ENCODE data around the gene FOXRED1. TPM values are rescaled to one million over a fixed set of nuclear protein-coding genes. Genes with fewer than 3 reads are reported as not detected.

FOXRED1 gene
- total RNA-seq, 2 experiments from 2014 or later, result 46.0 to 47.3 TPM

DNA sequence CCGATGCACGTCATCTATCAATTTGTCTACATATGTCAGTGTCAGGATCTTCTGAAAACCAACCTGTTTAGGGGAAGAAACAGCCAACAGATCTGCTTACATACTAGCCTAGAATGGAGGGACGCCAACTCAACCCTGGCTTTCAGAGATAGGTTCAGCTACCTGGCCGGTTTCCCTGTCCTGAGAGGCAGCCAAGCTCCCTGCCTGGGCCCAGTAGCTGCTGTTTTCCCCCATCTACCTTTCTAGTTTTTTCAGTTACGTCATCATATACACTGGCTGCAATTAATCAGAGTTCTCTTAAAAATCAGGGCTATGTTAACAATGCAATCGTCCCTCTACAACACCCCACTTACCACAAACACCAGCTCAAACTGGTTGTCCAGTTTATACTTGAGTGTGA, 1.3 kb upstream of the FOXRED1 start:
- H3K27ac Mint-ChIP-seq, result peak overlapping the region; percentile 97
- H3K36me3 Mint-ChIP-seq (ENCODE audit: low read depth), result peaks cover 57% of the 10 kb centered on the region
- CTCF ChIA-PET, result interaction anchor here (1.0 kb wide), 1 partner anchor 44 kb away, joined by 3 read pairs; no protein-coding TSS in a partner anchor
- intact Hi-C loops (cut with micrococcal nuclease), result no loop called here
- H3K9me3 Mint-ChIP-seq, result no peaks in the 10 kb centered on the region
- ATAC-seq (no peak), DNase-seq (no peak)
- peaks cover 41% of the 10 kb centered on the region for H3K4me1 Mint-ChIP-seq (ENCODE audit: low read depth)
- POLR2A ChIA-PET, result interaction anchor here (0.6 to 3.3 kb wide), 6 partner anchors 13 to 88 kb away, joined by 3 to 25 read pairs (median 3); partner anchors contain the start of genes FAM118B and RPUSD4
- no peak for TF ChIP-seq CTCF (IDR thresholded peaks at IDR 0.05)
- peak overlapping the region; percentile 96 for H3K4me3 Mint-ChIP-seq
- no peaks in the 10 kb centered on the region for H3K27me3 Mint-ChIP-seq

DNA sequence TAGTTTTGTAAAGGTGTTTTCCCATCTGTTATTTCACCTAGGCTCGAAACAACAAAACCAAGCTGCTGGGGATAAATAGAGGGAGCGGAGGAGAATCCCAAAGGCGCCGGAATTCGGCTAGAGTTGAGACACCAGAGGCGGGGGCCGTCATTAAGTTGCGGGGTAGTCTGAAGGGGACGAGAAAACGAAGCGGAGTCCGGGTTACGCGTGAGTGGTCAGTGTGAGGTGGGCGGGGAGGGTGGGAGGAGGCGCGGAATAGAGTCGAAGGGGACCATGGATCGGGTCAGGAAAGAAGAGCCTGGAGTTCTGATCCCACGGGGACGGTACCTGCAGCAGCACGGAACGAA, 620 bp upstream of the FOXRED1 start:
- Mint-ChIP-seq H3K4me1 (ENCODE audit: low read depth) (peaks cover 41% of the 10 kb centered on the region), H3K36me3 (ENCODE audit: low read depth) (peaks cover 56% of the 10 kb centered on the region), H3K4me3 (peak overlapping the region; percentile 96), H3K27me3 (no peaks in the 10 kb centered on the region), H3K9me3 (no peaks in the 10 kb centered on the region), H3K27ac (peak overlapping the region; percentile 97)
- ChIA-PET CTCF (interaction anchor here (1.0 kb wide), 1 partner anchor 43 kb away, joined by 3 read pairs; no protein-coding TSS in a partner anchor), POLR2A (interaction anchor here (0.6 to 3.3 kb wide), 11 partner anchors 8 to 212 kb away, joined by 3 to 25 read pairs (median 3); partner anchors contain the start of genes FAM118B and RPUSD4)
- intact Hi-C loops (cut with micrococcal nuclease), result no loop called here
- TF ChIP-seq CTCF (IDR thresholded peaks at IDR 0.05), result no peak
- no peak for ATAC-seq
- no peak for DNase-seq

- no peak for TF ChIP-seq CTCF (IDR thresholded peaks at IDR 0.05)
- POLR2A ChIA-PET, result no interaction called here
These were observed 8.4 kb downstream of the FOXRED1 start for GRCh38 chr11:126277322-126277721.

DNA sequence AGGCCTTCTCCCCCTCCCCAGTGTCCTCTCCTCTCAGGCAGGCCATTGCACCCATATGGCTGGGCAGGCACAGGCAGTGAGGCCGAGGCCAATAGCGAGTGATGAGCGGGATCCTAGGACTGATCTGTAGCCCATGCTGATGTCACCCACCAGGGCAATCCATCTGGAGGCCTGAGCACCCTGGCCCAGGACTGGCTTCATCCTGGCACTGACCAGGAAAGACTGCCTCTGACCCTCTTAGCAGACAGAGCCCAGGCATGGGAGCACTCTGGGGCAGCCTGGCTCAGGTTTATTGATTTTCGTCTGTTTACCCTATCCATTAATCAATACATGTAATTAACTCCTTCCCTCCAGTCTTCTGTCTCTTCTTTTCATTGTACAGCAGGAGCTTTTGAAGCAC, 8.8 kb downstream of the FOXRED1 start:
- CTCF ChIA-PET, result no interaction called here
- POLR2A ChIA-PET, result interaction anchor here (1.5 kb wide), 1 partner anchor 9 kb away, joined by 11 read pairs; the partner anchor contains the start of genes FOXRED1 and SRPRA
- DNase-seq (no peak), ATAC-seq (no peak)
- Mint-ChIP-seq H3K27ac (no peak overlapping the region), H3K4me1 (ENCODE audit: low read depth) (peaks cover 27% of the 10 kb centered on the region), H3K4me3 (no peak overlapping the region), H3K27me3 (no peaks in the 10 kb centered on the region), H3K36me3 (ENCODE audit: low read depth) (peaks cover 32% of the 10 kb centered on the region), H3K9me3 (no peaks in the 10 kb centered on the region)
- intact Hi-C loops (cut with micrococcal nuclease), result no loop called here
- TF ChIP-seq CTCF (IDR thresholded peaks at IDR 0.05), result no peak

More at GRCh38 chr11:126277322-126277721, 8.4 kb downstream of the FOXRED1 start:
- H3K27ac Mint-ChIP-seq, result no peak overlapping the region
- ATAC-seq (no peak), DNase-seq (no peak)
- CTCF ChIA-PET, result no interaction called here
- peaks cover 24% of the 10 kb centered on the region for H3K4me1 Mint-ChIP-seq (ENCODE audit: low read depth)
- intact Hi-C loops (cut with micrococcal nuclease), result no loop called here
- H3K36me3 Mint-ChIP-seq (ENCODE audit: low read depth), result peaks cover 37% of the 10 kb centered on the region
- H3K27me3 Mint-ChIP-seq, result no peaks in the 10 kb centered on the region
- H3K9me3 Mint-ChIP-seq, result no peaks in the 10 kb centered on the region
- H3K4me3 Mint-ChIP-seq, result no peak overlapping the region

DNA sequence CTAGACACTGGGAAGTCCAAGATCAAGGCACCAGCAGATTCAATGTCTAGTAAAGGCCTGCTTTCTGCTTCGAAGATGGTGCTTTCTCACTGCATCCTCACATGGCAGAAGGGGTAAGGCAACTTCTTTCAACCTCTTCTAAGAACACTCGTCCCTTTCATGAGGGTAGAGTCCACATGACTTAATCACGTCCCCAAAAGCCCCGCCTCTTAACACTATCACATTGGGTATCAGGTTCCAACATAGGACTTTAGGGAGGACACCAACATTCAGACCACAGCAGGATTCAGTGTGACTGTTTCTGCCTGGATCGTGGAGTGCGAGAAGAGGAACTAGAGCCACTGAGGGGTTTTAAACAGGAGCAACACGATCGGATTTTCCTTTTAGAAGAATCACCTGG, 10.2 kb downstream of the FOXRED1 start:
- Mint-ChIP-seq H3K27ac (no peak overlapping the region), H3K4me1 (ENCODE audit: low read depth) (peaks cover 34% of the 10 kb centered on the region), H3K4me3 (no peak overlapping the region), H3K9me3 (no peaks in the 10 kb centered on the region), H3K27me3 (no peaks in the 10 kb centered on the region), H3K36me3 (ENCODE audit: low read depth) (peaks cover 25% of the 10 kb centered on the region)
- intact Hi-C loops (cut with micrococcal nuclease), result no loop called here
- CTCF ChIA-PET, result no interaction called here
- TF ChIP-seq CTCF (IDR thresholded peaks at IDR 0.05), result no peak
- POLR2A ChIA-PET, result interaction anchor here (1.5 kb wide), 1 partner anchor 10 kb away, joined by 11 read pairs; the partner anchor contains the start of genes FOXRED1 and SRPRA
- DNase-seq (no peak), ATAC-seq (no peak)

Data from activated CD8-positive, alpha-beta T cell treated with anti-CD3 and anti-CD28 coated beads for 36 hours (primary cell).